ENCODE results near the gene BCKDHB.

- TF ChIP-seq, protein P1, sequence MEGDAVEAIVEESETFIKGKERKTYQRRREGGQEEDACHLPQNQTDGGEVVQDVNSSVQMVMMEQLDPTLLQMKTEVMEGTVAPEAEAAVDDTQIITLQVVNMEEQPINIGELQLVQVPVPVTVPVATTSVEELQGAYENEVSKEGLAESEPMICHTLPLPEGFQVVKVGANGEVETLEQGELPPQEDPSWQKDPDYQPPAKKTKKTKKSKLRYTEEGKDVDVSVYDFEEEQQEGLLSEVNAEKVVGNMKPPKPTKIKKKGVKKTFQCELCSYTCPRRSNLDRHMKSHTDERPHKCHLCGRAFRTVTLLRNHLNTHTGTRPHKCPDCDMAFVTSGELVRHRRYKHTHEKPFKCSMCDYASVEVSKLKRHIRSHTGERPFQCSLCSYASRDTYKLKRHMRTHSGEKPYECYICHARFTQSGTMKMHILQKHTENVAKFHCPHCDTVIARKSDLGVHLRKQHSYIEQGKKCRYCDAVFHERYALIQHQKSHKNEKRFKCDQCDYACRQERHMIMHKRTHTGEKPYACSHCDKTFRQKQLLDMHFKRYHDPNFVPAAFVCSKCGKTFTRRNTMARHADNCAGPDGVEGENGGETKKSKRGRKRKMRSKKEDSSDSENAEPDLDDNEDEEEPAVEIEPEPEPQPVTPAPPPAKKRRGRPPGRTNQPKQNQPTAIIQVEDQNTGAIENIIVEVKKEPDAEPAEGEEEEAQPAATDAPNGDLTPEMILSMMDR (IDR thresholded peaks at IDR 0.05), result no peak
- TF ChIP-seq POLR2A (IDR thresholded peaks at IDR 0.05) (no peak), POLR2AphosphoS5 (IDR thresholded peaks at IDR 0.05) (no peak), EP300 (IDR thresholded peaks at IDR 0.05) (no peak)
These were observed 119.7 kb downstream of the BCKDHB start for GRCh38 chr6:80226151-80226550.
